ENCODE data around the gene YY1. TPM values are rescaled to one million over a fixed set of nuclear protein-coding genes. Genes with fewer than 3 reads are reported as not detected.
A peak's percentile ranks its signal among the peaks of the same experiment; 100 is the strongest.

The YY1 gene
- total RNA-seq, 1 donor from 2014 or later = 87.5 TPM

GRCh38 chr14:100297320-100298300 lies 58.7 kb downstream of the YY1 start:
- Histone ChIP-seq H3K27ac (ENCODE audit: low read depth, low read length) (no peak overlapping the region), H3K4me1 (ENCODE audit: insufficient read depth, low read length) (peaks cover 11% of the 10 kb centered on the region), H4K20me1 (ENCODE audit: insufficient read depth, low read length) (peaks cover 36% of the 10 kb centered on the region), H3K27me3 (ENCODE audit: insufficient read depth, low read length) (no peaks in the 10 kb centered on the region), H2AFZ (ENCODE audit: low read depth, low read length) (peak overlapping the region; percentile 23), H3K4me3 (ENCODE audit: insufficient read depth, low read depth, low read length) (no peak overlapping the region), H3K79me2 (ENCODE audit: insufficient read depth, low read length) (peaks cover 11% of the 10 kb centered on the region), H3K4me2 (ENCODE audit: low read length) (peak overlapping the region; percentile 56), H3K36me3 (ENCODE audit: insufficient read depth, low read length) (no peaks in the 10 kb centered on the region), H3K9me3 (ENCODE audit: insufficient read depth, low read depth, low read length) (no peaks in the 10 kb centered on the region), H3K9ac (ENCODE audit: low read length) (peak overlapping the region; percentile 1)
- H3K27me3 Mint-ChIP-seq (ENCODE audit: low read depth, unreplicated experiment) = no peaks in the 10 kb centered on the region
- H3K27ac Mint-ChIP-seq (ENCODE audit: unreplicated experiment) = no peak overlapping the region
- H3K9me3 Mint-ChIP-seq (ENCODE audit: unreplicated experiment) = no peaks in the 10 kb centered on the region
- DNase-seq (ENCODE audit: low read depth) (peak; percentile 77), FAIRE-seq (no peak)
- TF ChIP-seq, protein P1, sequence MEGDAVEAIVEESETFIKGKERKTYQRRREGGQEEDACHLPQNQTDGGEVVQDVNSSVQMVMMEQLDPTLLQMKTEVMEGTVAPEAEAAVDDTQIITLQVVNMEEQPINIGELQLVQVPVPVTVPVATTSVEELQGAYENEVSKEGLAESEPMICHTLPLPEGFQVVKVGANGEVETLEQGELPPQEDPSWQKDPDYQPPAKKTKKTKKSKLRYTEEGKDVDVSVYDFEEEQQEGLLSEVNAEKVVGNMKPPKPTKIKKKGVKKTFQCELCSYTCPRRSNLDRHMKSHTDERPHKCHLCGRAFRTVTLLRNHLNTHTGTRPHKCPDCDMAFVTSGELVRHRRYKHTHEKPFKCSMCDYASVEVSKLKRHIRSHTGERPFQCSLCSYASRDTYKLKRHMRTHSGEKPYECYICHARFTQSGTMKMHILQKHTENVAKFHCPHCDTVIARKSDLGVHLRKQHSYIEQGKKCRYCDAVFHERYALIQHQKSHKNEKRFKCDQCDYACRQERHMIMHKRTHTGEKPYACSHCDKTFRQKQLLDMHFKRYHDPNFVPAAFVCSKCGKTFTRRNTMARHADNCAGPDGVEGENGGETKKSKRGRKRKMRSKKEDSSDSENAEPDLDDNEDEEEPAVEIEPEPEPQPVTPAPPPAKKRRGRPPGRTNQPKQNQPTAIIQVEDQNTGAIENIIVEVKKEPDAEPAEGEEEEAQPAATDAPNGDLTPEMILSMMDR (IDR thresholded peaks at IDR 0.05; ENCODE audit: insufficient read depth, low read depth, low read length) = no peak
- no peak for TF ChIP-seq EZH2 (IDR thresholded peaks at IDR 0.05; ENCODE audit: insufficient read depth, low read length)
- H3K4me1 Mint-ChIP-seq (ENCODE audit: low read depth, unreplicated experiment) = peaks cover 5% of the 10 kb centered on the region
- H3K4me3 Mint-ChIP-seq (ENCODE audit: unreplicated experiment) = no peak overlapping the region
- peaks cover 11% of the 10 kb centered on the region for H3K36me3 Mint-ChIP-seq (ENCODE audit: low read depth, unreplicated experiment)

DNA sequence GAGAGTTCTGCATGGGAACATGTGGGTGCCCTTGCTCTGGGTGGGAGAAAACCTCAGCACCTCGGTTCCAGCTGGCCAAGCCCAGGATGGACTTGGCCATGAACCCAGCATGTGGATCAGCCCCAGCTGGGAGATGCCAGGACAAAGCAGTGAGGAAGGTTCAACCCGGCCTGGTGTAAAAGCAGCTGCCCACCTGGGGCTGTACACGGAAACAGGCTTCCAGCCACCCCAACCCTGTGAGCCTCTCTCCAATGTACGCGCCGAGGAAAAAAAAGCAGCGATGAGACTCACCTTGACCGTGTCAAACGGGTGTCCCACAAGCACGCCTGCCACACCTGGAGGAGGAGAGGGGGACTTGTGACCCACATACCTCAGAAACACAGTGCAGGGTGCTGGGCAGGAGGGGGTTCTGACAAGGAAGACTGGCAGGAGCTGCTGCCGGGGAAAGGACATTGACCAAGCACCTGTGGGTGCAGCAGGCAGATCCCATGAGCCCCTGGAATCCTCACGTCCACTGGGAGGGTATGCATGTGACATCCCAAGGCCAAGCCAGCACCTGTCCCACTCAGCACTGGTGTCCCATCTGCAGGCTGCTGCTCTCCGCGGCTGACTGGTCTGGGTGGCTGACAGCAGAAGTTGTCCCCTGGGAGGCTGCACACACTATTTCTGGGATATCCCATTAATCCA lies 59.8 kb downstream of the YY1 start:
- H3K4me1 ChIP-seq (ENCODE audit: insufficient read depth, low read length) = peaks cover 11% of the 10 kb centered on the region
- H3K9ac ChIP-seq (ENCODE audit: low read length) = no peak overlapping the region
- FAIRE-seq = no peak
- H3K36me3 Mint-ChIP-seq (ENCODE audit: low read depth, unreplicated experiment) = peaks cover 11% of the 10 kb centered on the region
- H3K9me3 ChIP-seq (ENCODE audit: insufficient read depth, low read depth, low read length) = no peaks in the 10 kb centered on the region
- H3K79me2 ChIP-seq (ENCODE audit: insufficient read depth, low read length) = peaks cover 19% of the 10 kb centered on the region
- H3K27ac Mint-ChIP-seq (ENCODE audit: unreplicated experiment) = no peak overlapping the region
- H3K27me3 ChIP-seq (ENCODE audit: insufficient read depth, low read length) = no peaks in the 10 kb centered on the region
- peaks cover 5% of the 10 kb centered on the region for H3K4me1 Mint-ChIP-seq (ENCODE audit: low read depth, unreplicated experiment)
- H3K27ac ChIP-seq (ENCODE audit: low read depth, low read length) = no peak overlapping the region
- TF ChIP-seq, protein P1 (IDR thresholded peaks at IDR 0.05; ENCODE audit: insufficient read depth, low read depth, low read length) = no peak
- TF ChIP-seq EZH2 (IDR thresholded peaks at IDR 0.05; ENCODE audit: insufficient read depth, low read length) = no peak
- no peak overlapping the region for H3K4me3 ChIP-seq (ENCODE audit: insufficient read depth, low read depth, low read length)
- H3K9me3 Mint-ChIP-seq (ENCODE audit: unreplicated experiment) = no peaks in the 10 kb centered on the region
- H3K36me3 ChIP-seq (ENCODE audit: insufficient read depth, low read length) = no peaks in the 10 kb centered on the region
- DNase-seq (ENCODE audit: low read depth) = no peak
- no peak overlapping the region for H3K4me2 ChIP-seq (ENCODE audit: low read length)
- H3K27me3 Mint-ChIP-seq (ENCODE audit: low read depth, unreplicated experiment) = no peaks in the 10 kb centered on the region
- no peak overlapping the region for H3K4me3 Mint-ChIP-seq (ENCODE audit: unreplicated experiment)
- H2AFZ ChIP-seq (ENCODE audit: low read depth, low read length) = no peak overlapping the region
- H4K20me1 ChIP-seq (ENCODE audit: insufficient read depth, low read length) = peaks cover 47% of the 10 kb centered on the region

Data from astrocyte (in vitro differentiated cells and primary cell).